Measurements from ENCODE around the gene KIF2C. TPM values are rescaled to one million over a fixed set of nuclear protein-coding genes. Genes with fewer than 3 reads are reported as not detected.

Gene KIF2C
- total RNA-seq, 4 donors from 2014 or later: 0.38 to 2.0 (median 1.7) TPM; not detected in 1

DNA sequence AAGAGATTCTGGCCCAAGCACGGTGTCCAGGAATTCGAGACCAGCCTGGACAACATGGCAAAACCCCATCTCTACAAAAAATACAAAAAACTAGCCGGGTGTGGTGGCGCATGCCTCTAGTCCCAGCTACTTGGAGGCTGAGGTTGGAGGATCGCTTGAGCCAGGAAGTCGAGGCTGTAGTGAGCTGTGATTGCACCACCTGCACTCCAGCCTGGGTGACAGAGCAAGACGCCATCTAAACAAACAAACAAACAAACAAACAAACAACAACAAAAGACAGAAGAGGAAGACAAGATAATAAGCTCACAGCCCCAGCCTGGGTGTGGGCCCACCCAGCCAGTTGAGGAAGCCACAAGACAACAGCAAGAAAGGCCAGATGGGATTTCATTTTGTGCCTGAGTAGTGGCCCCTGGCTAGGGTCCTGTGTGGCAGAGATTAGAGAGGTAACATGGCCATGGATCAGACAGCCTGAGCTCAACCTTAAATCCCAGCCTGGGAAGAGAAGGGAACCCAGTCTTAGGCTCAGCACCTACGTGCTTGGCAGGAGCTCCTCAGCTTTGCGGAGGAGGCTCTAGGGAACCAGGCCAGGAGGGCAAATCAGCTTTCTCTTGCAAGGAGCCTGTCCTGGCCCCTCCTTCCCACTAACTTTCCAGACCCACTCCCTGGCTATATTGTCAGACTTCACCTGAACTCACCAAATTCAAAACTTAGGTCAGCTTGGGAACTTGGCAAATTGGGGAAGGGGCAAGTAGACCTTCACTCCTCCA, 53.3 kb downstream of the KIF2C start:
- TF ChIP-seq, protein P1, sequence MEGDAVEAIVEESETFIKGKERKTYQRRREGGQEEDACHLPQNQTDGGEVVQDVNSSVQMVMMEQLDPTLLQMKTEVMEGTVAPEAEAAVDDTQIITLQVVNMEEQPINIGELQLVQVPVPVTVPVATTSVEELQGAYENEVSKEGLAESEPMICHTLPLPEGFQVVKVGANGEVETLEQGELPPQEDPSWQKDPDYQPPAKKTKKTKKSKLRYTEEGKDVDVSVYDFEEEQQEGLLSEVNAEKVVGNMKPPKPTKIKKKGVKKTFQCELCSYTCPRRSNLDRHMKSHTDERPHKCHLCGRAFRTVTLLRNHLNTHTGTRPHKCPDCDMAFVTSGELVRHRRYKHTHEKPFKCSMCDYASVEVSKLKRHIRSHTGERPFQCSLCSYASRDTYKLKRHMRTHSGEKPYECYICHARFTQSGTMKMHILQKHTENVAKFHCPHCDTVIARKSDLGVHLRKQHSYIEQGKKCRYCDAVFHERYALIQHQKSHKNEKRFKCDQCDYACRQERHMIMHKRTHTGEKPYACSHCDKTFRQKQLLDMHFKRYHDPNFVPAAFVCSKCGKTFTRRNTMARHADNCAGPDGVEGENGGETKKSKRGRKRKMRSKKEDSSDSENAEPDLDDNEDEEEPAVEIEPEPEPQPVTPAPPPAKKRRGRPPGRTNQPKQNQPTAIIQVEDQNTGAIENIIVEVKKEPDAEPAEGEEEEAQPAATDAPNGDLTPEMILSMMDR (IDR thresholded peaks at IDR 0.05; ENCODE audit: low read depth): no peak

DNA sequence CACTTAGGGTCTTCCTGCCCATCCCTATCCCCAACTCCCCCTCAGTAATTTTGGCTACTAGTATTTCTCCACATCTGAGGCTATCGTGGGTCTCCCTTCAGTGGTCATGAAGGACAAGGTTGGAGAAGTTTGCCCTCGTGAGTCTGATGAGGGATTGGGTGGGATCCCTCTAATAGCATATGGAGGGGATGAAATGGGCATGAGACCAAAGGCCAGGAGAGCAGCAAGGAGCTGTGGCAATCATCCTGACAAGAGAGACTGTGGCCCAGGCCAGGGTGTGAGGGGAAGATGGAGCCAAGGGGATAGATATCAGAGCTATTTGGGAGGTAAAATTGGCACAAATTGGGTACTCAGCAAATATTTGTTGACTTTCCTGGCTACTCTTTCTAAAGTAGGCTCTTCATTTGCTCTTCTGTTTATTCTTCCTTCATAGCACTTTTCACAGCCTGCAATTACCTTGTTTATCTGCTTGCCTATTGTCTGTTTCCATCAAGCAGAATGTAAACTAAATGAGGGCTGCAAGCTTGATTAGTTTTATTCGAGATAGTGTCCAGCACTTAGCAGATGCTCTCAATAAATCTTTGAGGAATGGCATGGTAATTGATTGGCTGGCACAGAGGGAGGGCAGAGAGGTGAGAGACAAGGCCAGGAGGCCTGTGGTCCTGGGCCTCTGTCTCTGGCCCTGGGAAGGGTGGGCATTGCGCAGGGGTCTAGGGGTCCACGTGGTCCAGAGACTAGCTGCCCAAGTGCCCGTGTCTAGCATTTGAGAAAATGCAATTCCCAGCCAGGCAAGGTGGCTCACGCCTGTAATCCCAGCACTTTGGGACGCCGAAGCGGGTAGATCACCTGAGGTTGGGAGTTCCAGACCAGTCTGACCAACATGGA, 59.1 kb downstream of the KIF2C start:
- TF ChIP-seq, protein P1 (IDR thresholded peaks at IDR 0.05; ENCODE audit: low read depth): no peak

DNA sequence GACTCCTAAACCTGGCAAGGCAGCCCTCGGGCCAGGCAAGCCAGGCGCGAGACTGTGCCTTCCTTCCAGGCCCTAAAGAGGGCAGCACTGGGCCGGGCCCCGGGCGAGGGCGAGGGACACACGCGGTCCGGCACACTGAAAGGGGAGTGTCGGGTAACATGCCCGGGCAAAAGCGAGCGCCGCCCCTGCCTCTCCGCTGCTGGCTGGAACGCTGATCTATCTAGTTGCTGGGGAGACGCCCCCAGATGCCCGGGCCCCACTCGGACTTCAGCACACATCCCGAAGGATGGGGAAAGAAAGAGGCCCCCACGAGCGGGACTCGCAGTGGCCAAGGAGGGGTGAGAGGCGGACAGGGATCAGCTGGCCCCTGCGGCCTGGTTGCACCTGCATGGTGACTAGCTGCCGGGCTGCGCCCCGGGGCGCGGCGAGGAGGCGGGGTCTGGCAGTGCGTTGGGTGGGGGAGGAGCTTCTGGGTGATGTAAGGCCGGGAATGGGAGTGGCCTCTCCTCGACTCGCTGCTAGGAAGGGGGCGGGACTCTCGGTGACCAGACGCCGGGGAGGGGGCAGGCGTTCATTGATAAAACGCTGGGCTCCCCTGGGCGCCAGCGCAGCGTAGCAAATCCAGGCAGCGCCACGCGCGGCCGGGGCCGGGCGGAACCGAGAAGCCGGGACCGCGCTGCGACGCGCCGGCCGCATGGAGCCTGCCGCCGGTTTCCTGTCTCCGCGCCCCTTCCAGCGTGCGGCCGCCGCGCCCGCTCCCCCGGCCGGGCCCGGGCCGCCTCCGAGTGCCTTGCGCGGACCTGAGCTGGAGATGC, 60.3 kb downstream of the KIF2C start, which contains the start of gene PLK3:
Gene PLK3 (plus strand): TSS at position 608 of the 815 bp plus-strand sequence. CDS start 87 bp downstream, at position 695.
- TF ChIP-seq, protein P1 (IDR thresholded peaks at IDR 0.05; ENCODE audit: low read depth): no peak

DNA sequence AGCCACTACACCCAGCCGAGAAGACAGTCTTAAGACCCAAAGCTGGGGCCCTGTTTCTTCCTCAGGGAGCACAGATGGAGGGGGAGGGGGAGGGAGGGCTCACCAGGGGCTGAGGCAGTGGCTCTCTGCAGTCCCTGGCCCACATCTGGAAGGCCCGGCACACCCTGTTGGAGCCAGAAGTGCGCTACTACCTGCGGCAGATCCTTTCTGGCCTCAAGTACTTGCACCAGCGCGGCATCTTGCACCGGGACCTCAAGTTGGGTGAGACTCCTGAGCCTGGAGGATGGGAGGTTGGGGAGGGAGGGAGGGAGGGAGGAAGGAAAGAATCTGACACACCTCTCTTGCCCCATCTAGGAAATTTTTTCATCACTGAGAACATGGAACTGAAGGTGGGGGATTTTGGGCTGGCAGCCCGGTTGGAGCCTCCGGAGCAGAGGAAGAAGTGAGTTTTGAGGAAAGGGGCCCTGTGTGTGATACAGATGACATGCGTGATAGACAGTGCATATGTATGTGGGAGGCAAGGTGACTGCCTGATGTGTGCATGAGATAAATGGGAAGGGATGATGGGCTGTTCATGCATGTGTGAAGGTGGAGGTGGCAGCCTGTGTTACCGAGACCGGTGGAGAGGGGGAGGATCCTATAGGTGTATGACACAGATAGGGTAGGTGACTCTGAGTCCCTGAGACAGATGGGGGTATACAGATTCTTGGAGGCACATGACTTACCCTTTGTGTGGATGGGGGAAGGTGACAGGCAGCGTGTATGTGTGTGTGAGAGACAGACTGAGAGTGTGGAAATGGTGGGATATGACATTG, 62.1 kb downstream of the KIF2C start:
- TF ChIP-seq, protein P1 (IDR thresholded peaks at IDR 0.05; ENCODE audit: low read depth): no peak

DNA sequence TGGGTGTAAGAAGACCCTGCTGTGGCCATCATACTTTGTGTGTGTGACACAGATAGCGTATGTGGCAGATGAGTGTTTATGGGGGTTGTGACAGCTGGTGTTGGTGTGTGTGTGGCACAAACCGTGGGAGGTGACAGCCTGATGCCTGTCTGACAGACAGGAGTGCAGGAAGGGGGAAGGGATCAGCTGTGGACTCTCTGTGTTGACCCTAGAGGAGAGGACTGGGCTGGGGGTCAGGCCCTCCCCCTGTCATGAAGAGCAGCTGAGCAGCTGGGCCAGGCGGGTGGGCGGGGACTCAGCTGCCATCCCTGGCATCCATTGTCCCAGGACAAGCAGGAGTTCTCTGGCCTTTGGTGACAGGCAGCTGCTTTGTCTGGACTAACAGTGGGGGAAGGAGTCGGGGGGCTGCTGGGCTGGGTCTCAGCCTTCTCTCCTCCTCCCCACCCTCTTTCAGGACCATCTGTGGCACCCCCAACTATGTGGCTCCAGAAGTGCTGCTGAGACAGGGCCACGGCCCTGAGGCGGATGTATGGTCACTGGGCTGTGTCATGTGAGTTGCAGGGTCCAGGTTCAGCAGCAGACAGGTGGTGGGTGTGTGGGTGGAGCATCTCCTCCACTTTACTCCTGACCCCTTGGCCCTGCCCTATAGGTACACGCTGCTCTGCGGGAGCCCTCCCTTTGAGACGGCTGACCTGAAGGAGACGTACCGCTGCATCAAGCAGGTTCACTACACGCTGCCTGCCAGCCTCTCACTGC, 62.8 kb downstream of the KIF2C start:
- TF ChIP-seq, protein P1 (IDR thresholded peaks at IDR 0.05; ENCODE audit: low read depth): no peak

DNA sequence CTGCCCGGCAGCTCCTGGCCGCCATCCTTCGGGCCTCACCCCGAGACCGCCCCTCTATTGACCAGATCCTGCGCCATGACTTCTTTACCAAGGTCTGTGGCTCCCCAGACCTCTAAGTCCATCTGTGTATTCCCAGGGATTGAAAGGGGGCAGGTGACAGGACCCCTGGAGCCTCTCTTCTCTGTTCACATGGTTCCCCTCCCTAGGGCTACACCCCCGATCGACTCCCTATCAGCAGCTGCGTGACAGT, 63.4 kb downstream of the KIF2C start:
- TF ChIP-seq, protein P1 (IDR thresholded peaks at IDR 0.05; ENCODE audit: low read depth): no peak
